GM10847 (cell line): ENCODE data around the gene BLMH.

Experiments
- POLR2A ChIP-seq: IDR thresholded peaks from 2 replicates; pipeline ENCODE4 v1.6.1; 2011; ENCODE audit not compliant: insufficient read length; ENCODE audit errors: extremely low read depth

Gene BLMH

GRCh38 chr17:30243002-30243401, 48.7 kb downstream of the BLMH start:
- no peak for TF ChIP-seq POLR2A

GRCh38 chr17:30241051-30241450, 50.7 kb downstream of the BLMH start:
- TF ChIP-seq POLR2A, result no peak

GRCh38 chr17:30240177-30240576, 51.6 kb downstream of the BLMH start:
- no peak for TF ChIP-seq POLR2A

GRCh38 chr17:30239089-30239462, 52.7 kb downstream of the BLMH start:
- TF ChIP-seq POLR2A, result no peak

GRCh38 chr17:30238387-30239088, 53.2 kb downstream of the BLMH start:
- TF ChIP-seq POLR2A, result no peak

GRCh38 chr17:30238003-30238344, 53.8 kb downstream of the BLMH start:
- TF ChIP-seq POLR2A, result no peak

GRCh38 chr17:30237296-30238002, 54.3 kb downstream of the BLMH start:
- no peak for TF ChIP-seq POLR2A

- no peak for TF ChIP-seq POLR2A
Observed at GRCh38 chr17:30236766-30237165, 55.0 kb downstream of the BLMH start.

GRCh38 chr17:30236297-30236624, 55.5 kb downstream of the BLMH start:
- TF ChIP-seq POLR2A, result no peak

- no peak for TF ChIP-seq POLR2A
Observed at GRCh38 chr17:30235386-30236296, 56.1 kb downstream of the BLMH start, which contains the start of gene SLC6A4. SLC6A4 (minus strand) TSS chr17:30235697; CDS start chr17:30221958, 13,739 bp downstream.

- TF ChIP-seq POLR2A, result no peak
Observed at GRCh38 chr17:30234964-30235363, 56.8 kb downstream of the BLMH start.

GRCh38 chr17:30234296-30234695, 57.4 kb downstream of the BLMH start:
- no peak for TF ChIP-seq POLR2A

GRCh38 chr17:30232824-30233427, 58.8 kb downstream of the BLMH start:
- no peak for TF ChIP-seq POLR2A

GRCh38 chr17:30232015-30232823, 59.5 kb downstream of the BLMH start:
- no peak for TF ChIP-seq POLR2A
